Breast epithelium (tissue), 3 donors: ENCODE results near the gene BRI3.

ENCODE experiments used
- CTCF ChIP-seq, 3 donors: fragments of 450-650 bp; IDR thresholded peaks; one replicate each; pipeline ENCODE4 v1.5.1; 2016 to 2017; ENCODE audit warnings: antibody characterized with exemption in 3 of 3, mild to moderate bottlenecking in 3 of 3, moderate library complexity in 3 of 3
- POLR2A ChIP-seq: fragments of 450-650 bp; IDR thresholded peaks from one replicate; pipeline ENCODE4 v1.6.1; 2016; ENCODE audit warnings: antibody characterized with exemption, mild to moderate bottlenecking, moderate library complexity
- POLR2AphosphoS5 ChIP-seq, 3 donors: sonication (generic); formaldehyde crosslinking; IDR thresholded peaks; one replicate each; pipeline ENCODE4 v1.6.1; 2017; ENCODE audit warnings: antibody characterized with exemption in 3 of 3

- TF ChIP-seq CTCF (IDR thresholded peaks at IDR 0.05) (no peak), POLR2A (no peak), POLR2AphosphoS5 (IDR thresholded peaks at IDR 0.05) (no peak)
Observed at GRCh38 chr7:98294326-98294725, 12.8 kb downstream of the BRI3 start.
